Right atrium auricular region (tissue), 2 donors: ENCODE measurements around the gene WDFY1. TPM values are rescaled to one million over a fixed set of nuclear protein-coding genes. Genes with fewer than 3 reads are reported as not detected.

ENCODE experiments used
- DNase-seq: peaks from one replicate; pipeline ENCODE4 v3.0.0-alpha.2; 2019; ENCODE audit warnings: low spot score
- H3K27ac ChIP-seq, 2 donors: fragments of 200-600 bp; sonication (generic); 1 replicate in 1 of 2; 2 replicates in 1 of 2; pipeline ENCODE4 v1.5.1; 2016 to 2019
- H3K27me3 ChIP-seq, 2 donors: fragments of 200-600 bp; sonication (generic); one replicate each; pipeline versions ENCODE4 v1.5.1 to v1.6.0; 2017 to 2019
- H3K36me3 ChIP-seq: fragments of 200-600 bp; sonication (generic); one replicate; pipeline ENCODE4 v1.5.1; 2016
- H3K4me1 ChIP-seq, 2 donors: fragments of 200-600 bp; sonication (generic); one replicate each; pipeline versions ENCODE4 v1.5.1 to v1.6.0; 2017 to 2019
- H3K4me3 ChIP-seq, 2 donors: fragments of 200-600 bp; sonication (generic); 1 replicate in 1 of 2; 2 replicates in 1 of 2; pipeline ENCODE4 v1.5.1; 2017 to 2019; ENCODE audit warnings: mild to moderate bottlenecking in 1 of 2, moderate library complexity in 1 of 2
- H3K9me3 ChIP-seq, 2 donors: fragments of 200-600 bp; sonication (generic); one replicate each; pipeline ENCODE4 v1.5.1; 2019
- total RNA-seq, 2 donors: library from RNA; depleted of rRNA; stranded (reverse); fragments of >200 nt; gene quantifications; one replicate each; pipeline ENCODE4 v1.1.0, GENCODE V29; 2016
- TF ChIP-seq, protein P1 (sequence below), 2 donors: fragments of 200-600 bp; sonication (generic); IDR thresholded peaks; one replicate each; pipeline ENCODE4 v1.5.1; 2019; ENCODE audit warnings: antibody characterized with exemption in 2 of 2

Gene WDFY1
- total RNA-seq, 2 donors from 2014 or later: 13.8 to 16.8 TPM

DNA sequence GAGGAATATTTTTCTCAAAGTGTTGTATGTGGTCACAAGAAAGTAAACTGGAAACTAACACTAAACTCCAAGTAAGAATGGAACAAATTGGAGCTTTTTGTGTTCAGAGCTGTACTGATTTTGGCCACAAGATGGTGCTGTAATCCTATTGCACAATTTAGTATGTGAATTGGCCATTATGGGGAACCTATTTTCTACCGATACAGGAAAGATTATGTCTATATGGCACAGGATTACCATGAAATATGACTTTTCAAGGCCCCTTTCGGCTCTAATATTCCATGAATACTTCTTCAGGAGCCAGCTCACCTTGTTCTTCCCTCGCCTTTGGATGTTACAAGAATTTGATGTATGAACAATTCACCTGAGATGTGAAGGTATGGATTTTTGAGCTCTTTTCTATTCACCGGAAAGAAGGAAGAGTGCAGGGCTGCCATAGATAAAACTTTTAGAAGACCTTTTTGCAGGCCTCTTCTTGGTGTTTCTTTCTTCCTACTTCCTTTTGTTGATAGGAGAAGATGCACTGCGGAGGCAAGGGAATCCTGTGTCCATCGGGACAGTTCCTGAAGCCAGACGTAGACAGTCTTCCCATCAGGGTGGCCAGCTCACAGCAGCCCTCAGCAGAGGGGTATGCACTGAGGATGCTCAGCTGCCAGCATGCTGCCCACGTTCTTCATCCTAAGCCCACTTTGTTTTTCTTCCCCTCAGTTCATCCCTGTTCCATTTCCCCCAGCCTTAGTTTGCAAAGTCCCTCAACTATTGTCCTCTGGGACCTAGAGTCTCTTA is 25.4 kb upstream of the WDFY1 start:
- H3K9me3 ChIP-seq: no peaks in the 10 kb centered on the region
- H3K27me3 ChIP-seq: no peaks in the 10 kb centered on the region
- no peaks in the 10 kb centered on the region for H3K4me1 ChIP-seq
- H3K27ac ChIP-seq: no peak overlapping the region
- no peak for DNase-seq
- TF ChIP-seq, protein P1, sequence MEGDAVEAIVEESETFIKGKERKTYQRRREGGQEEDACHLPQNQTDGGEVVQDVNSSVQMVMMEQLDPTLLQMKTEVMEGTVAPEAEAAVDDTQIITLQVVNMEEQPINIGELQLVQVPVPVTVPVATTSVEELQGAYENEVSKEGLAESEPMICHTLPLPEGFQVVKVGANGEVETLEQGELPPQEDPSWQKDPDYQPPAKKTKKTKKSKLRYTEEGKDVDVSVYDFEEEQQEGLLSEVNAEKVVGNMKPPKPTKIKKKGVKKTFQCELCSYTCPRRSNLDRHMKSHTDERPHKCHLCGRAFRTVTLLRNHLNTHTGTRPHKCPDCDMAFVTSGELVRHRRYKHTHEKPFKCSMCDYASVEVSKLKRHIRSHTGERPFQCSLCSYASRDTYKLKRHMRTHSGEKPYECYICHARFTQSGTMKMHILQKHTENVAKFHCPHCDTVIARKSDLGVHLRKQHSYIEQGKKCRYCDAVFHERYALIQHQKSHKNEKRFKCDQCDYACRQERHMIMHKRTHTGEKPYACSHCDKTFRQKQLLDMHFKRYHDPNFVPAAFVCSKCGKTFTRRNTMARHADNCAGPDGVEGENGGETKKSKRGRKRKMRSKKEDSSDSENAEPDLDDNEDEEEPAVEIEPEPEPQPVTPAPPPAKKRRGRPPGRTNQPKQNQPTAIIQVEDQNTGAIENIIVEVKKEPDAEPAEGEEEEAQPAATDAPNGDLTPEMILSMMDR (IDR thresholded peaks at IDR 0.05): peak; percentile 89
- no peak overlapping the region for H3K4me3 ChIP-seq
- peaks cover 23% of the 10 kb centered on the region for H3K36me3 ChIP-seq

DNA sequence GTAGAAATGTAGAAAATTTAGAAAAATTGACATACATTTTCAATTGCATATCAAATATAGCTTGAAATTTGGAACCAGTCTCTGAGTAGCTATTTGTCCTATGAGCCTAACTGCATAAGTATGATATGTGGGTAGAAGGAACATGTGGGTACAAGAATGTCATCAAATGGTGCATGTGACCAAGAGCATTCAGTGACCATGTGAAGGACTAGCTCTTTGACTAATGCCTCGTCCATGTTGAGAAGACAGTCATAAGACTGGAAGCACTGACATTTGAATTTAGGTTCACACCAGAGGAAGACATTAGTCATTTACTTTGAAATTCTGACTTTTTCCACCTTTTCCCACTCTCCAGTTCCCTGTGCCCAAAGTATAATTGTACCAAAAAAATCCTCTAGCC is 24.7 kb upstream of the WDFY1 start:
- DNase-seq: no peak
- TF ChIP-seq, protein P1 (IDR thresholded peaks at IDR 0.05): no peak
- Histone ChIP-seq H3K27me3 (no peaks in the 10 kb centered on the region), H3K36me3 (peaks cover 23% of the 10 kb centered on the region), H3K4me1 (no peaks in the 10 kb centered on the region), H3K4me3 (no peak overlapping the region), H3K27ac (no peak overlapping the region), H3K9me3 (no peaks in the 10 kb centered on the region)

DNA sequence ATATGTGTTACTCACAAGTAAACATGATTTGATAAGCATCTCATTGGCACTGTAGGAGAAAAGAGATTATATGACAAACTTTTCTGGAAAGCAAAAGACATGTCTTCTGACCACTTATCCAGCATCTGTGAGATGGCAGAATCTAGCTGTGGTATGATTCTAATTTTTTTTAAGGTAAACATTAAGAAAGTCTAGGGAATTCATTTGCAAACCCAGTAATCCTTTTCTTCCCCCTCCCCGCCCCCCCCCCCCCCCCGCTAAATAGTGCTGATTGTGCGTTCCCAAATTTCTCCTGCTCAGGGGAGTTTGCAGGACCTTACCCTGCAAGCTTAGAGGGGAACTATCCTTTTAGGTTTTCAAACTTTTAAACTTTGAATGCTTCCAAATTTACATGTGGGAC is 24.2 kb upstream of the WDFY1 start:
- DNase-seq: no peak

DNA sequence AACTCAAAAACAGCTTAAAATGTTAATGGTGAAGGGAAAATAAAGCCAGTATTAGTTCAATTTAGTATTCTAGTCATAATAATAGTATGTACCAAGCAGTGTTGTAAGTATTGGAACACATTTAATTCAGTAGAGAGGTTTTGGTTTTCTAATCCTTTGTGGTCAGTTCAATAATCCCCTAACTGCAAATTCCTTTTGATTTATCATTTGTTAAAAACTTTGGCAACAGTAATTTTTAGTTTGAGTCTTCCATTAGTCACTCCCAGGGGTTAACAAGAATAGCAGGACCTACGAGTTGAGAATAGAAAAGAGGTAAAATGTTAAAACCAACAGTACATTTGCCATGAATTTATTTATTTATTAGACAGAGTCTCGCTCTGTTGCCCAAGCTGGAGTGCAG is 22.8 kb upstream of the WDFY1 start:
- TF ChIP-seq, protein P1 (IDR thresholded peaks at IDR 0.05): no peak
- H3K36me3 ChIP-seq: peaks cover 29% of the 10 kb centered on the region

More for the DNA sequence above, 24.2 kb upstream of the WDFY1 start:
- TF ChIP-seq, protein P1 (IDR thresholded peaks at IDR 0.05): no peak
- Histone ChIP-seq H3K4me1 (no peaks in the 10 kb centered on the region), H3K27me3 (no peaks in the 10 kb centered on the region), H3K36me3 (peaks cover 23% of the 10 kb centered on the region), H3K27ac (no peak overlapping the region), H3K4me3 (no peak overlapping the region), H3K9me3 (no peaks in the 10 kb centered on the region)

DNA sequence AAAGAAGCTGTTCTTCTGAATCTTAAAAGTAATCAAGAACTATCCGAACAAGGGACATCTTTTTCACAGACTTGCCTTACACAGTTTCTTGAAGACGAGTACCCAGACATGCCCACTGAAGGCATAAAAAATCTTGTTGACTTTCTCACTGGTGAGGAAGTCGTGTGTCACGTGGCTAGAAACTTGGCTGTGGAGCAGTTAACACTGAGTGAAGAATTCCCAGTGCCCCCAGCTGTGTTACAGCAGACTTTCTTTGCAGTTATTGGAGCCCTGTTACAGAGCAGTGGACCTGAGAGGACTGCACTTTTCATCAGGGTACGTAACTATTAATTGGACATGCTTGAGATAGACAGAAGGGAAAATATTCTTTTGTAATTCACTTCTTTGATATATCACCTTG is 14.6 kb upstream of the WDFY1 start:
- Histone ChIP-seq H3K36me3 (peaks cover 5% of the 10 kb centered on the region), H3K4me1 (peaks cover 0 to 60% of the 10 kb centered on the region in 2 donors), H3K27me3 (no peaks in the 10 kb centered on the region), H3K4me3 (no peak overlapping the region), H3K27ac (no peak overlapping the region), H3K9me3 (no peaks in the 10 kb centered on the region)
- DNase-seq: no peak
- TF ChIP-seq, protein P1 (IDR thresholded peaks at IDR 0.05): no peak

More for the DNA sequence above, 22.8 kb upstream of the WDFY1 start:
- Histone ChIP-seq H3K27me3 (no peaks in the 10 kb centered on the region), H3K4me3 (no peak overlapping the region), H3K4me1 (peaks cover 0 to 4% of the 10 kb centered on the region in 2 donors), H3K9me3 (no peaks in the 10 kb centered on the region), H3K27ac (no peak overlapping the region)
- DNase-seq: no peak
